H1 (cell line): ENCODE measurements around the gene CUTA. TPM values are rescaled to one million over a fixed set of nuclear protein-coding genes. Genes with fewer than 3 reads are reported as not detected.

Experiments used
- CTCF ChIA-PET: fragments of 300-600 bp; sonication (Branson Sonifier 250); formaldehyde crosslinking; loops from one replicate; lab custom pipeline; 2021; ENCODE audit not compliant: partially characterized antibody; lab: Charles Lee
- POLR2A ChIA-PET: fragments of 300-600 bp; sonication (Branson Sonifier 250); formaldehyde crosslinking; loops from one replicate; lab custom pipeline; 2021; ENCODE audit warnings: inconsistent platforms; ENCODE audit not compliant: partially characterized antibody; lab: Charles Lee
- DNase-seq, 2 experiments: peaks; one replicate each; pipeline versions ENCODE4 v3.0.0 to v3.0.0-alpha.2; 2010 to 2022; ENCODE audit warnings: low spot score in 2 of 2, low read depth in 1 of 2, mixed read lengths in 1 of 2
- FAIRE-seq: peaks from 2 replicates; lab custom pipeline; 2011; peaks lifted over from hg19 to GRCh38; lab: Jason Lieb, UNC
- H2AFZ ChIP-seq: 2 replicates; pipeline ENCODE4 v1.8.1; 2012; ENCODE audit warnings: low read length, inconsistent platforms
- H2AK5ac ChIP-seq: 2 replicates; pipeline ENCODE4 v1.6.1; 2013; ENCODE audit warnings: low read depth, low read length
- H2BK120ac ChIP-seq: replicated peaks from 2 replicates; pipeline ENCODE3; 2013; ENCODE audit warnings: low read depth, low read length, inconsistent platforms
- H2BK12ac ChIP-seq: 2 replicates; pipeline ENCODE4 v1.6.1; 2013; ENCODE audit warnings: low read depth, low read length
- H2BK15ac ChIP-seq: 2 replicates; pipeline ENCODE4 v1.6.1; 2013; ENCODE audit warnings: low read length
- H2BK20ac ChIP-seq: 2 replicates; pipeline ENCODE4 v1.6.1; 2013; ENCODE audit warnings: low read length
- H2BK5ac ChIP-seq: 2 replicates; pipeline ENCODE4 v1.6.1; 2013; ENCODE audit warnings: low read depth, low read length
- H3K14ac ChIP-seq: 2 replicates; pipeline ENCODE4 v1.6.1; 2013; ENCODE audit warnings: inconsistent platforms; ENCODE audit not compliant: insufficient read length
- H3K18ac ChIP-seq: 2 replicates; pipeline ENCODE4 v1.6.1; 2013; ENCODE audit warnings: low read length; ENCODE audit errors: extremely low read depth
- H3K23ac ChIP-seq: 2 replicates; pipeline ENCODE4 v1.6.1; 2013; ENCODE audit warnings: inconsistent platforms; ENCODE audit not compliant: insufficient read length
- H3K23me2 ChIP-seq: 2 replicates; pipeline ENCODE4 v1.6.1; 2013; ENCODE audit warnings: low read depth, low read length
- H3K27ac ChIP-seq: 2 replicates; pipeline ENCODE4 v1.6.1; 2011; ENCODE audit warnings: low read depth, low read length, inconsistent platforms
- H3K27me3 ChIP-seq, 4 experiments: replicated peaks in 1 of 4; 1 replicate in 1 of 4; 2 replicates in 3 of 4; pipeline versions ENCODE4 v1.6.1 to v1.8.1; 2011 to 2013; ENCODE audit warnings: low read length in 3 of 4, mild to moderate bottlenecking in 3 of 4, inconsistent platforms in 2 of 4, mixed read lengths in 2 of 4, moderate library complexity in 1 of 4; ENCODE audit not compliant: control insufficient read depth in 3 of 4, insufficient read depth in 3 of 4; ENCODE audit errors: extremely low read depth in 1 of 4
- H3K36me3 ChIP-seq, 4 experiments: 2 replicates each; pipeline versions ENCODE4 v1.6.1 to v1.8.1; 2011 to 2013; ENCODE audit warnings: mild to moderate bottlenecking in 4 of 4, low read length in 3 of 4, moderate library complexity in 2 of 4, control low read depth in 1 of 4, inconsistent platforms in 1 of 4; ENCODE audit not compliant: insufficient read depth in 4 of 4, control insufficient read depth in 2 of 4
- H3K4ac ChIP-seq: replicated peaks from 2 replicates; pipeline ENCODE3; 2013; ENCODE audit warnings: low read length, low read depth, mixed read lengths, inconsistent platforms; ENCODE audit not compliant: insufficient read length
- H3K4me1 ChIP-seq, 4 experiments: replicated peaks in 1 of 4; 1 replicate in 1 of 4; 2 replicates in 3 of 4; pipeline versions ENCODE4 v1.6.1 to v1.8.1; 2011 to 2013; ENCODE audit warnings: low read length in 3 of 4, inconsistent platforms in 2 of 4, mixed read lengths in 1 of 4; ENCODE audit not compliant: insufficient read depth in 4 of 4, control insufficient read depth in 3 of 4
- H3K4me2 ChIP-seq, 2 experiments: 2 replicates each; pipeline versions ENCODE4 v1.6.1 to v1.8.1; 2011 to 2013; ENCODE audit warnings: low read depth in 2 of 2, low read length in 2 of 2, control low read depth in 1 of 2, inconsistent platforms in 1 of 2, mild to moderate bottlenecking in 1 of 2; ENCODE audit not compliant: insufficient read depth in 1 of 2
- H3K4me3 ChIP-seq, 4 experiments: fragments of 200-600, 300-600 bp in 1 of 4; sonication (generic), shearing (Covaris generic), sonication (Bioruptor Twin) in 1 of 4; 2 replicates each; pipeline versions ENCODE4 v1.5.1 to v1.8.1; 2011 to 2016; ENCODE audit warnings: low read length in 4 of 4, low read depth in 3 of 4, control low read depth in 2 of 4, inconsistent platforms in 2 of 4, mild to moderate bottlenecking in 2 of 4, mixed read lengths in 1 of 4, moderate library complexity in 1 of 4; ENCODE audit not compliant: insufficient read depth in 2 of 4; ENCODE audit errors: extremely low read depth in 1 of 4
- H3K56ac ChIP-seq: replicated peaks from 2 replicates; pipeline ENCODE3; 2013; ENCODE audit warnings: low read depth, mild to moderate bottlenecking, mixed read lengths, low read length, inconsistent platforms; ENCODE audit not compliant: insufficient read length
- H3K79me1 ChIP-seq: 2 replicates; pipeline ENCODE4 v1.6.1; 2013; ENCODE audit warnings: low read depth, low read length, control low read depth
- H3K79me2 ChIP-seq, 2 experiments: 2 replicates each; pipeline versions ENCODE4 v1.6.1 to v1.8.1; 2012 to 2013; ENCODE audit warnings: low read length in 2 of 2, mild to moderate bottlenecking in 2 of 2, inconsistent platforms in 1 of 2; ENCODE audit not compliant: insufficient read depth in 2 of 2, control insufficient read depth in 1 of 2
- H3K9ac ChIP-seq, 4 experiments: replicated peaks in 1 of 4; 1 replicate in 1 of 4; 2 replicates in 3 of 4; pipeline versions ENCODE4 v1.6.1 to v1.8.1; 2011 to 2013; ENCODE audit warnings: low read depth in 3 of 4, low read length in 3 of 4, control low read depth in 2 of 4, mild to moderate bottlenecking in 2 of 4, moderate library complexity in 2 of 4, inconsistent platforms in 1 of 4; ENCODE audit errors: extremely low read depth in 1 of 4
- H3K9me3 ChIP-seq, 2 experiments: 2 replicates each; pipeline versions ENCODE4 v1.6.1 to v1.8.1; 2012 to 2013; ENCODE audit warnings: mild to moderate bottlenecking in 2 of 2, moderate library complexity in 2 of 2, control low read depth in 1 of 2, inconsistent platforms in 1 of 2, low read depth in 1 of 2, low read length in 1 of 2, mixed read lengths in 1 of 2; ENCODE audit not compliant: insufficient read depth in 2 of 2
- H4K20me1 ChIP-seq, 2 experiments: replicated peaks in 1 of 2; 2 replicates each; pipeline versions ENCODE3 to v1.8.1; 2011 to 2013; ENCODE audit warnings: inconsistent platforms in 2 of 2, low read length in 2 of 2, mild to moderate bottlenecking in 1 of 2; ENCODE audit not compliant: insufficient read depth in 2 of 2, control insufficient read depth in 1 of 2
- H4K5ac ChIP-seq: 2 replicates; pipeline ENCODE4 v1.6.1; 2013; ENCODE audit warnings: low read length, low read depth, mixed read lengths, inconsistent platforms; ENCODE audit not compliant: insufficient read length
- H4K8ac ChIP-seq: 2 replicates; pipeline ENCODE4 v1.8.0; 2013; ENCODE audit warnings: mild to moderate bottlenecking, moderate library complexity, low read length, inconsistent platforms; ENCODE audit not compliant: insufficient read depth; ENCODE audit errors: extremely low read depth
- H4K91ac ChIP-seq: replicated peaks from 2 replicates; pipeline ENCODE3; 2013; ENCODE audit warnings: low read length, mixed read lengths, inconsistent platforms; ENCODE audit not compliant: insufficient read length
- EGR1 ChIP-seq: IDR thresholded peaks from 2 replicates; pipeline ENCODE4 v1.6.1; 2011; ENCODE audit warnings: low read depth, low read length, borderline replicate concordance
- POU5F1 ChIP-seq: IDR thresholded peaks from 2 replicates; pipeline ENCODE4 v1.6.1; 2011; ENCODE audit warnings: low read depth, mild to moderate bottlenecking, low read length, moderate library complexity
- SIRT6 ChIP-seq: IDR thresholded peaks from one replicate; pipeline ENCODE4 v1.7.1; 2012; ENCODE audit warnings: low read length, inconsistent platforms
- WGBS, 2 experiments: shearing (Covaris generic) in 1 of 2; methylation state at CpG; one replicate each; pipeline versions ENCODE4 v1.1.6 to v1.1.7; 2013 to 2015; ENCODE audit warnings: low lambda C conversion rate in 2 of 2, mixed read lengths in 2 of 2, inconsistent platforms in 1 of 2, low coverage in 1 of 2, missing lambda C conversion rate in 1 of 2; ENCODE audit not compliant: insufficient replicate concordance in 2 of 2, insufficient coverage in 1 of 2, insufficient read length in 1 of 2; ENCODE audit errors: extremely low coverage in 1 of 2, missing lambda C conversion rate in 1 of 2; 5-methylcytosine and 5-hydroxymethylcytosine counted together
- polyA plus RNA-seq, 7 experiments: library from polyadenylated mRNA; depleted of rRNA in 3 of 7; stranded (reverse) in 5 of 7; unstranded in 2 of 7; fragments of >200 nt in 5 of 7; fragments of 200-250 nt in 2 of 7; gene quantifications; 1 replicate in 5 of 7; 2 replicates in 1 of 7; 4 replicates in 1 of 7; pipeline versions ENCODE4 v1.2.1 to v1.2.3, GENCODE V29; 2011 to 2013; ENCODE audit warnings: missing spikeins in 2 of 7, mixed read lengths in 2 of 7
- total RNA-seq: library from RNA; stranded (reverse); fragmentation: NEBNext Ultra II Directional; extraction: Animal tissue kit (Norgen Biotek cat#: 25700); gene quantifications from 2 replicates; pipeline ENCODE4 v1.2.1, GENCODE V29; 2021

Gene CUTA
- total and polyA plus RNA-seq, 2 of the 8 experiments (the other 6 are each of a cell fraction or from before 2014, with no cell fraction given): 297 to 460 TPM

- Histone ChIP-seq H4K91ac (no peak overlapping the region), H2BK5ac (no peak overlapping the region)
- POLR2A ChIA-PET: interaction anchor here (0.9 to 1.0 kb wide), 2 partner anchors 14 to 47 kb away, joined by 3 read pairs; no protein-coding TSS in a partner anchor
- TF ChIP-seq SIRT6: no peak
- no peak for TF ChIP-seq POU5F1
- no peak for TF ChIP-seq EGR1
- TF ChIP-seq, all 59 proteins: peak for 0
- Histone ChIP-seq H3K9me3 (no peaks in the 10 kb centered on the region), H2AFZ (no peak overlapping the region), H4K5ac (no peak overlapping the region), H3K4me3 (no peak overlapping the region), H3K27ac (no peak overlapping the region), H3K56ac (no peak overlapping the region), H3K4me1 (peaks cover 0 to 6% (median 1%) of the 10 kb centered on the region in 4 experiments; a peak in 2 of 7 replicates), H3K23ac (no peak overlapping the region), H3K79me1 (peaks cover 3% of the 10 kb centered on the region), H3K18ac (no peak overlapping the region), H3K4ac (no peak overlapping the region), H3K4me2 (no peak overlapping the region), H2AK5ac (no peak overlapping the region), H3K14ac (no peak overlapping the region), H2BK12ac (no peak overlapping the region), H2BK20ac (no peak overlapping the region), H3K23me2 (peaks cover 2% of the 10 kb centered on the region; the same call in 1 of the 2 replicates), H3K79me2 (peaks cover 33 to 50% of the 10 kb centered on the region in 2 experiments), H4K20me1 (peaks cover 2 to 10% of the 10 kb centered on the region in 2 experiments), H4K8ac (no peak overlapping the region), H2BK120ac (no peak overlapping the region), H3K36me3 (peaks cover 8 to 34% (median 27%) of the 10 kb centered on the region in 4 experiments; a peak in 7 of 8 replicates), H3K9ac (no peak overlapping the region), H3K27me3 (no peaks in the 10 kb centered on the region), H2BK15ac (no peak overlapping the region)
- FAIRE-seq (no peak), DNase-seq (no peak)
- 75% methylated on average over 1 of the region's 1 CpG; no CpG with 5 or more reads in 1 of the 2 experiments for WGBS, 2 experiments
- CTCF ChIA-PET: interaction anchor here (0.7 to 3.5 kb wide), 4 partner anchors 13 to 28 kb away, joined by 3 to 8 read pairs (median 4); no protein-coding TSS in a partner anchor
These were observed 20.4 kb downstream of the CUTA start for GRCh38 chr6:33397541-33397940.
